Upper lobe of right lung (tissue), 1 donor: ENCODE measurements around the gene FAM229B. TPM values are rescaled to one million over a fixed set of nuclear protein-coding genes. Genes with fewer than 3 reads are reported as not detected.

Experiments
- ATAC-seq: fragments of 200-7000 bp; cut with Tn5 transposase; one replicate; pipeline ENCODE4 v1.9.1; 2020; ENCODE audit warnings: mild to moderate bottlenecking, moderate library complexity
- DNase-seq: peaks from one replicate; pipeline ENCODE4 v3.0.0-alpha.2; 2020
- H3K27ac ChIP-seq: fragments of 200-600 bp; one replicate; pipeline ENCODE4 v1.8.0; 2022
- H3K27me3 ChIP-seq: fragments of 200-600 bp; one replicate; pipeline ENCODE4 v1.8.0; 2022; ENCODE audit warnings: mild to moderate bottlenecking
- H3K36me3 ChIP-seq: fragments of 200-600 bp; one replicate; pipeline ENCODE4 v1.8.0; 2022
- H3K4me1 ChIP-seq: fragments of 200-600 bp; one replicate; pipeline ENCODE4 v1.8.0; 2022
- H3K4me3 ChIP-seq: fragments of 200-600 bp; one replicate; pipeline ENCODE4 v1.8.0; 2022; ENCODE audit warnings: mild to moderate bottlenecking
- H3K9me3 ChIP-seq: fragments of 200-600 bp; one replicate; pipeline ENCODE4 v1.8.0; 2022
- CTCF ChIP-seq: fragments of 200-600 bp; IDR thresholded peaks from one replicate; pipeline ENCODE4 v1.8.0; 2022; ENCODE audit warnings: antibody characterized with exemption
- intact Hi-C: fragments of 100-400 bp; cut with DNase I; formaldehyde crosslinking; loops from one replicate; pipeline ENCODE4 v1.11.0; 2022
- total RNA-seq: library from RNA; stranded (reverse); fragmentation: NEBNext Ultra II Directional; extraction: Animal tissue kit (Norgen Biotek cat#: 25700); gene quantifications from one replicate; pipeline ENCODE4 v1.2.1, GENCODE V29; 2021
- donor health status: DM: no; HTN: yes; CAD: no; lungs with severe emphysema.

FAM229B gene
- total RNA-seq, 1 donor from 2014 or later = 8.2 TPM

GRCh38 chr6:112058243-112059032 is 29.0 kb upstream of the FAM229B start:
- H3K9me3 ChIP-seq = no peaks in the 10 kb centered on the region
- no peak for TF ChIP-seq CTCF
- H3K36me3 ChIP-seq = no peaks in the 10 kb centered on the region
- DNase-seq (no peak), ATAC-seq (no peak)
- intact Hi-C loops = no loop called here
- no peak overlapping the region for H3K4me3 ChIP-seq
- no peaks in the 10 kb centered on the region for H3K27me3 ChIP-seq
- H3K4me1 ChIP-seq = no peaks in the 10 kb centered on the region
- no peak overlapping the region for H3K27ac ChIP-seq

- Histone ChIP-seq H3K4me1 (no peaks in the 10 kb centered on the region), H3K9me3 (no peaks in the 10 kb centered on the region), H3K27ac (no peak overlapping the region), H3K27me3 (no peaks in the 10 kb centered on the region), H3K36me3 (no peaks in the 10 kb centered on the region), H3K4me3 (no peak overlapping the region)
- TF ChIP-seq CTCF = no peak
- intact Hi-C loops = no loop called here
- DNase-seq (no peak), ATAC-seq (no peak)
Measured at GRCh38 chr6:112061605-112062004, 25.8 kb upstream of the FAM229B start.

DNA sequence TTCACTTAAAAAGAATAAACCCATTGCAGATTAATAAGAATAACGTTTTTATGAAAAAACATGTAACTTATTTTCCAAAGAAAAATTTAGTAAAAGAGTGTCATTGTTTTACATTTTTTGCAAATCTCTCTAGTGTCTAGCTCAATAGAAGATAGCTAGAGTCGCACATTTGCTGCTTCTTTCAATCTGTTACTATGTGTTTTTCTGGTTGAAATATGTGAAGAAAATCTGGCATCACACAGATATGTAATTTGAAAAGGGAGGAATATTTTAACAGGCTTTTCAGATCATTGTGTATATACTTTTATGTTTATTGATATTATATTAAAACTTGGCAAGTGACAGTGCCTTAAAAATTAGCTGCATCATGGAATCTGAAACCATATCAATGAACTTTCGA is 24.4 kb upstream of the FAM229B start:
- Histone ChIP-seq H3K27ac (no peak overlapping the region), H3K9me3 (no peaks in the 10 kb centered on the region), H3K4me1 (no peaks in the 10 kb centered on the region), H3K36me3 (no peaks in the 10 kb centered on the region), H3K27me3 (no peaks in the 10 kb centered on the region), H3K4me3 (no peak overlapping the region)
- TF ChIP-seq CTCF = no peak
- no peak for DNase-seq
- ATAC-seq = no peak
- intact Hi-C loops = no loop called here

GRCh38 chr6:112065426-112065986 is 21.9 kb upstream of the FAM229B start:
- Histone ChIP-seq H3K9me3 (no peaks in the 10 kb centered on the region), H3K27me3 (no peaks in the 10 kb centered on the region), H3K4me1 (no peaks in the 10 kb centered on the region), H3K27ac (no peak overlapping the region), H3K4me3 (no peak overlapping the region), H3K36me3 (peaks cover 18% of the 10 kb centered on the region)
- no peak for TF ChIP-seq CTCF
- DNase-seq (no peak), ATAC-seq (no peak)
- intact Hi-C loops = no loop called here

DNA sequence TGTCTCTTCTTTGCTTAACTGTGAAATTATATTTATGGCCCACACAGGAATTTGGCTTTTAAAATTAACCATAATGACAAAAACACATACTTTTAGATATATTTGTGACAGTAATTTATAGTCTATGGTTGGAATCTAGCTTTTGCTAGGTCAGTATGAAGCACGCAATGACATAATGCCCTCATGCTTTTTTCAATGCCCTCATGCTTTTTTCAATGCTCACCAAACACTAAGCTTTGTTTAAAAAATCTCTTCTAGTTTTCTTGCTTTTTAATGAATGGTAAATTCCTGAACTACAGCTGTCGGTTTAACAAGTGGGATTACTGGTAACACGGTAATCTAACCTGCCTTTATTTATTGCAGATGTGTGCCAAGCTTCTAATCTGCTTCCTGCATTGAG is 20.8 kb upstream of the FAM229B start:
- no peak for TF ChIP-seq CTCF
- H3K4me3 ChIP-seq = no peak overlapping the region
- no peak for DNase-seq
- no peak for ATAC-seq
- H3K27ac ChIP-seq = no peak overlapping the region
- intact Hi-C loops = no loop called here
- H3K27me3 ChIP-seq = no peaks in the 10 kb centered on the region
- H3K4me1 ChIP-seq = no peaks in the 10 kb centered on the region
- no peaks in the 10 kb centered on the region for H3K9me3 ChIP-seq
- H3K36me3 ChIP-seq = peaks cover 29% of the 10 kb centered on the region
